GM12872 (cell line): ENCODE results near the gene YTHDF1.

Experiments used
- CTCF ChIP-seq: IDR thresholded peaks from 3 replicates; pipeline ENCODE4 v1.5.1; 2011; ENCODE audit warnings: low read depth, mild to moderate bottlenecking, low read length, moderate library complexity; ENCODE audit not compliant: insufficient read depth

The YTHDF1 gene

GRCh38 chr20:63253438-63254231 is 37.7 kb upstream of the YTHDF1 start:
- no peak for TF ChIP-seq CTCF

GRCh38 chr20:63253065-63253437 is 37.1 kb upstream of the YTHDF1 start:
- no peak for TF ChIP-seq CTCF

DNA sequence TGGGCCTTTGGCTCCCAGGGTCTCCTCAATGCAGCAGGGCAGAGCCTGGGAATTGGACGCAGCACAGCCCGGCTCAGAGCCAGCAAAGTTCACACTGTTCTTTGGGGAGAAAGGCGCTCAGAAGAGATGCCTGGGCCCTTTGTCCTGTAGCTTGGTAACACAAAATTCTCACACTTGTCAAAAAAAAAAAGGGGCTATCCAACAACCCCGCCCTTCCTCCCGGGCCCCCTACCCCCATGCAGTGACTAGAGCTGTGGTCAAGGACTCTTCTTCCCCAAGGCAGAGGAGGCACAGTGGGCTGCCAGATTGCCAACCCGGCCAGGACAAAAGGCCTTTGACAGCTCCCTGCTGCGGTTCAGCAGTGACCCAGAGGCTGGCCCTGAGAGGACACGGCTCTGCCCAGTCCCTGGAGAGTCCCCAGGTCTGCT is 36.4 kb upstream of the YTHDF1 start:
- no peak for TF ChIP-seq CTCF

DNA sequence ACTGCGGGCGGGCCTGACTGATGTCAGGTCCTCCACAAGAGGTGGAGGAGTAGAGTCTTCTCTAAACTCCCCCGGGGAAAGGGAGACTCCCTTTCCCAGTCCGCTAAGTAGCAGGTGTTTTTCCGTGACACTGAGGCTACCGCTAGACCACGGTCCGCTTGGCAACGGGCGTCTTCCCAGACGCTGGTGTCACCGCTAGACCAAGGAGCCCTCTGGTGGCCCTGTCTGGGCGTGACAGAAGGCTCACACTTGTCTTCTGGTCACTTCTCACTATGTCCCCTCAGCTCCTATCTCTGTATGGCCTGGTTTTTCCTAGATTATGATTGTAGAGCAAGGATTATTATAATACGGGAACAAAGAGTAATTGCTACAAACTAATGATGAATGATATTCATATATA is 35.4 kb upstream of the YTHDF1 start:
- TF ChIP-seq CTCF: 0 out of 3 replicates have a peak, but pooled peaks have one; percentile 31

- no peak for TF ChIP-seq CTCF
These were observed 34.0 kb upstream of the YTHDF1 start for GRCh38 chr20:63249891-63250290.

DNA sequence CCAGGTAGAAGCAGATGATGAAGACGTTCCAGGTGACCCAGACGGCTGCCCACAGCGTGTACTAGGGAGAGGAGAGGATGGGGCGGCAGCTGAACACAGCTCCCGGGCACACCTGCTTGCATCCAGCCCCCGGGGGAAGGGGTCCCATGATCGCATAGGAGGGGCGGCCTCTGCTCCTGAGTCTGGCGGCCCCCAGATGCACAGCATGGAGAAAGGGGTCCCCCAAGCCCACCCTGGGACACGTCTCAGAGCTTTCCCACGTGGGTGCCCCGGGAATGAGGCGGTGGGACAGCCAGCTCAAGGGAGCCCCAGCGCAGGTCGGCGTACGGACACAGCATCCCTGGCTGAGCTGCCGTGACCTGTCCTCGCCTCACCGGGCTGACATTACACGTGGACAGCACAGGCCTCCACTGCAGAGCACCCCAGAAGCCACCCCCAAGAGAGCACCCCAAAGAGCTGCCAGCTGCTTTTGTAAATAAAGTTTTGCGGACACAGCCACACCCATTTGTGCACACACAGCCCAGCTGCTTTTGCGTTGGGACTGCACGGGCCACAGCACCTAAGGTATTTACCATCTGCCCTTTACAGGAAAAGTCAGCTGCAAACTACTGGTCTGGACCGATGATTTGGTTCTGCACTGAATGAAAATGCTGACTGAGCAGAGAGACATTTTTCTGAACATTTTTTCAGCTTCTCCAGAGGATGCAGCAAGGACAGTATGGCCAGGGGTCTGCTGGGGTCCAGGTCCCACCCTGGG is 33.1 kb upstream of the YTHDF1 start:
- no peak for TF ChIP-seq CTCF

GRCh38 chr20:63247671-63248228 is 31.8 kb upstream of the YTHDF1 start:
- TF ChIP-seq CTCF: no peak
